Naive thymus-derived CD4-positive, alpha-beta T cell (primary cell): Measurements from ENCODE around the gene DEPDC5. TPM values are rescaled to one million over a fixed set of nuclear protein-coding genes. Genes with fewer than 3 reads are reported as not detected.
A peak's percentile ranks its signal among the peaks of the same experiment; 100 is the strongest.

Experiments
- ATAC-seq: fragments of 150-1000 bp; cut with Tn5 transposase; 2 replicates; pipeline ENCODE4 v1.10.0; 2021; ENCODE audit warnings: mild to moderate bottlenecking, moderate library complexity
- CTCF ChIA-PET: fragments of 350-600 bp; sonication (Branson Sonifier 250); formaldehyde crosslinking; loops from one replicate; lab custom pipeline; 2021; ENCODE audit warnings: antibody characterized with exemption; lab: Charles Lee
- POLR2A ChIA-PET: fragments of 350-600 bp; sonication (Branson Sonifier 250); formaldehyde crosslinking; loops from one replicate; lab custom pipeline; 2021; ENCODE audit warnings: antibody characterized with exemption, inconsistent platforms; lab: Charles Lee
- DNase-seq, 9 donors: peaks; one replicate each; pipeline versions ENCODE4 v3.0.0 to v3.0.0-alpha.2; 2020 to 2022; ENCODE audit warnings: mixed read lengths in 1 of 9
- H3K27ac ChIP-seq: one replicate; pipeline ENCODE4 v1.7.0; 2013; ENCODE audit warnings: mild to moderate bottlenecking, low read depth, low read length, moderate library complexity
- H3K27me3 ChIP-seq, 2 donors: one replicate each; pipeline ENCODE4 v1.7.0; 2013; ENCODE audit warnings: low read length in 2 of 2, mild to moderate bottlenecking in 2 of 2, moderate library complexity in 2 of 2; ENCODE audit not compliant: control insufficient read depth in 2 of 2, insufficient read depth in 2 of 2
- H3K36me3 ChIP-seq, 3 experiments: 1 replicate in 2 of 3; 2 replicates in 1 of 3; pipeline ENCODE4 v1.7.0; 2013; ENCODE audit warnings: low read length in 3 of 3, mild to moderate bottlenecking in 3 of 3, moderate library complexity in 1 of 3; ENCODE audit not compliant: insufficient read depth in 3 of 3, control insufficient read depth in 2 of 3
- H3K4me1 ChIP-seq, 2 donors: one replicate each; pipeline ENCODE4 v1.7.0; 2013; ENCODE audit warnings: low read length in 2 of 2, mild to moderate bottlenecking in 2 of 2, moderate library complexity in 1 of 2; ENCODE audit not compliant: control insufficient read depth in 2 of 2, insufficient read depth in 2 of 2
- H3K4me3 ChIP-seq: 2 replicates; pipeline ENCODE4 v1.7.0; 2013; ENCODE audit warnings: mild to moderate bottlenecking, low read length
- H3K9me3 ChIP-seq, 3 experiments: 1 replicate in 2 of 3; 2 replicates in 1 of 3; pipeline ENCODE4 v1.7.0; 2013; ENCODE audit warnings: low read length in 3 of 3; ENCODE audit not compliant: control insufficient read depth in 2 of 3
- H3K27ac Mint-ChIP-seq, 9 donors: one replicate each; pipeline ENCODE4 v1.8.0; 2020 to 2022; ENCODE audit warnings: mixed read lengths in 9 of 9, mild to moderate bottlenecking in 8 of 9, moderate library complexity in 5 of 9, inconsistent platforms in 2 of 9
- H3K27me3 Mint-ChIP-seq, 5 donors: one replicate each; pipeline ENCODE4 v1.8.0; 2021 to 2022; ENCODE audit warnings: mixed read lengths in 5 of 5, mild to moderate bottlenecking in 1 of 5
- H3K36me3 Mint-ChIP-seq, 5 donors: one replicate each; pipeline ENCODE4 v1.8.0; 2020 to 2022; ENCODE audit warnings: mixed read lengths in 5 of 5, mild to moderate bottlenecking in 3 of 5, inconsistent platforms in 1 of 5
- H3K4me1 Mint-ChIP-seq, 7 donors: one replicate each; pipeline ENCODE4 v1.8.0; 2020 to 2022; ENCODE audit warnings: mixed read lengths in 7 of 7, mild to moderate bottlenecking in 3 of 7, inconsistent platforms in 1 of 7
- H3K4me3 Mint-ChIP-seq, 10 donors: one replicate each; pipeline ENCODE4 v1.8.0; 2020 to 2022; ENCODE audit warnings: mild to moderate bottlenecking in 10 of 10, mixed read lengths in 10 of 10, moderate library complexity in 6 of 10, inconsistent platforms in 2 of 10
- H3K9me3 Mint-ChIP-seq, 11 donors: one replicate each; pipeline ENCODE4 v1.8.0; 2020 to 2022; ENCODE audit warnings: mixed read lengths in 11 of 11, mild to moderate bottlenecking in 4 of 11, inconsistent platforms in 1 of 11, moderate library complexity in 1 of 11
- intact Hi-C, 2 donors: fragments of 100-400 bp; cut with micrococcal nuclease; formaldehyde crosslinking; loops; one replicate each; pipeline ENCODE4 v1.15.1; 2023
- polyA plus RNA-seq, 2 donors: library from polyadenylated mRNA; unstranded; fragments of 300-500 nt; fragmentation: Illumina TruSeq; gene quantifications; one replicate each; pipeline ENCODE4 v1.2.3, GENCODE V29; 2021
- total RNA-seq, 6 experiments: library from RNA in 5 of 6; stranded (reverse) in 5 of 6; gene quantifications; 1 replicate in 5 of 6; 2 replicates in 1 of 6; pipeline ENCODE4 v1.2.3 and lab custom pipeline; 2021 to 2026

Gene DEPDC5
- total and polyA plus RNA-seq, 7 experiments from 2014 or later = 5.7 to 54.1 (median 43.8) TPM

DNA sequence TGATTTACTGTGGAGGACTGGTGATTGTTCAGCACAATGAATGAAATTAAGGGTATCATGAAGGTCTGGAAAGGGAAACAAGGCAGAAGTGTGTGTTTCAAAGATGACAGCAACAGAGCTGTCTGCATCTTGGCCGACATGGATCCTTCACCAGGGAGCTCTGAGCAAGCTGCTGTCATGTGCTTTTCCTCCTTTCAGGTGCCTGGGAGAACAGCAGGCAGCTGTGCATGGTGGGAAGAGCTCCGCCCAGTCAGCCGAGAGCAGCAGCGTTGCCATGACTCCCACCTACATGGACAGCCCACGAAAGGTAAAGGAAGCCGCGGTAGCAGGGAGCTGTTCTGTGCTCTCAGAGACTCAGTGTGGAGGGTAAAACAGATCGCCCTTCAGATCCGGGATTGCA is 103.4 kb downstream of the DEPDC5 start:
- ChIA-PET CTCF (no interaction called here), POLR2A (no interaction called here)
- no peak for ATAC-seq
- H3K36me3 ChIP-seq = peaks cover 0 to 57% (median 0%) of the 10 kb centered on the region in 3 experiments
- Mint-ChIP-seq H3K9me3 (no peaks in the 10 kb centered on the region), H3K4me1 (peaks cover 0 to 2% (median 0%) of the 10 kb centered on the region in 7 donors), H3K27ac (no peak overlapping the region), H3K4me3 (no peak overlapping the region), H3K27me3 (no peaks in the 10 kb centered on the region), H3K36me3 (peaks cover 2 to 32% (median 8%) of the 10 kb centered on the region in 5 donors)
- no peaks in the 10 kb centered on the region for H3K9me3 ChIP-seq
- H3K27ac ChIP-seq = no peak overlapping the region
- no peaks in the 10 kb centered on the region for H3K27me3 ChIP-seq
- intact Hi-C loops = no loop called here
- H3K4me3 ChIP-seq = no peak overlapping the region
- no peaks in the 10 kb centered on the region for H3K4me1 ChIP-seq
- DNase-seq = no peak

DNA sequence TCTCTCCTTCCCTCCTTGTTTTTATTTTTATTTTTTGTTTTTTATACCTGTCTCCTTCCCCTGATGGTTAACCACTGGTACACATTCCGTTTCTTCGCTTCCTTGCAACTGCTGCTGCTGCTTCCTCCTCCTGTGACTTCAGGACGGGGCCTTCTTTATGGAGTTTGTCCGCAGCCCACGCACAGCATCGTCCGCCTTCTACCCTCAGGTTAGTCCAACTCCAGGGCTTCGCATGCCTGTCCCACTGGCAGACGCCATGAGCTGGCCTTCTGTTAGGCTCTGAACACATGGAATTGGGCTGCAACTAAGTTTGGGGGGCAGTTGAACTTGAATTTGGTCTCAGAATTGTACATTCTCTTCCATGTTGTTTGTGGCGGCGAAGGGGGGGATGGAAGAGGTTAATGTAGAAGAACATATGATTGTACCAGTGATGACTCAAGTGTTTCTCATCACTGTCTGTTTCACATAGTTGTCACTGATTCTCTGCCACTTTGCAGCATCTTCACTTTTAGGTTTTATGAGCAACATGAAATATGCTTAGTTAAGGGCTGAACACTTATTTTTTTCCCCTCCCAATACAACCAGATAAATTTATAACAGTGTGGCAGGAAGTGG is 107.5 kb downstream of the DEPDC5 start:
- Mint-ChIP-seq H3K4me3 (no peak overlapping the region), H3K9me3 (no peaks in the 10 kb centered on the region), H3K27ac (peak overlapping the region in 2 of 9 donors; percentile 26 to 33), H3K27me3 (no peaks in the 10 kb centered on the region), H3K36me3 (peaks cover 0 to 33% (median 4%) of the 10 kb centered on the region in 5 donors), H3K4me1 (peaks cover 0 to 2% (median 0%) of the 10 kb centered on the region in 7 donors)
- Histone ChIP-seq H3K9me3 (no peaks in the 10 kb centered on the region), H3K4me1 (no peaks in the 10 kb centered on the region), H3K36me3 (peaks cover 0 to 49% (median 0%) of the 10 kb centered on the region in 3 experiments), H3K27ac (no peak overlapping the region), H3K4me3 (no peak overlapping the region), H3K27me3 (no peaks in the 10 kb centered on the region)
- ATAC-seq = no peak
- intact Hi-C loops = no loop called here
- no peak for DNase-seq
- ChIA-PET POLR2A (interaction anchor here (0.6 kb wide), 1 partner anchor 15 kb away, joined by 3 read pairs; no protein-coding TSS in a partner anchor), CTCF (no interaction called here)

DNA sequence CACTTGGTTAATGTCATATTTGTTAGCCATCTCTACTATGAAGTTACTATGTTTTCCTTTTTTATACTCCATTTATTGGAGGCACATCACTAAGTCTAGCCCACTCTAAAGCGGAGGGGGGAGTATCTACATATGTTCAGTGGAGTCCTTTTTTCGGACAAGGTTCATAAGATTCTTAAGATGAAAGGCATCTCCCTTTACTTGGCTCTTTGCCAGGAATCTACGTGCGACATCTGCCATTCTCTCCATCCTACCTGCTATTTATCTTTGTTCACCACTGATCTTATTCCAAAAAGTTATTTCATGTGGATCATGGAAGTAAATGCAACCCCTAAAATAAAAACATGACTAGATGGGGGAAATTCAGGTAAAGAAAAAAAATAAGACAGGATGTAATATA is 113.1 kb downstream of the DEPDC5 start:
- Histone ChIP-seq H3K4me1 (no peaks in the 10 kb centered on the region), H3K36me3 (peaks cover 0 to 44% (median 0%) of the 10 kb centered on the region in 3 experiments), H3K27ac (no peak overlapping the region), H3K27me3 (no peaks in the 10 kb centered on the region), H3K4me3 (no peak overlapping the region), H3K9me3 (no peaks in the 10 kb centered on the region)
- Mint-ChIP-seq H3K4me1 (peaks cover 0 to 10% (median 0%) of the 10 kb centered on the region in 7 donors), H3K27ac (no peak overlapping the region), H3K36me3 (peaks cover 0 to 46% (median 9%) of the 10 kb centered on the region in 5 donors), H3K27me3 (no peaks in the 10 kb centered on the region), H3K4me3 (no peak overlapping the region), H3K9me3 (no peaks in the 10 kb centered on the region)
- no peak for ATAC-seq
- DNase-seq = no peak
- CTCF ChIA-PET = no interaction called here
- intact Hi-C loops = no loop called here
- POLR2A ChIA-PET = no interaction called here

DNA sequence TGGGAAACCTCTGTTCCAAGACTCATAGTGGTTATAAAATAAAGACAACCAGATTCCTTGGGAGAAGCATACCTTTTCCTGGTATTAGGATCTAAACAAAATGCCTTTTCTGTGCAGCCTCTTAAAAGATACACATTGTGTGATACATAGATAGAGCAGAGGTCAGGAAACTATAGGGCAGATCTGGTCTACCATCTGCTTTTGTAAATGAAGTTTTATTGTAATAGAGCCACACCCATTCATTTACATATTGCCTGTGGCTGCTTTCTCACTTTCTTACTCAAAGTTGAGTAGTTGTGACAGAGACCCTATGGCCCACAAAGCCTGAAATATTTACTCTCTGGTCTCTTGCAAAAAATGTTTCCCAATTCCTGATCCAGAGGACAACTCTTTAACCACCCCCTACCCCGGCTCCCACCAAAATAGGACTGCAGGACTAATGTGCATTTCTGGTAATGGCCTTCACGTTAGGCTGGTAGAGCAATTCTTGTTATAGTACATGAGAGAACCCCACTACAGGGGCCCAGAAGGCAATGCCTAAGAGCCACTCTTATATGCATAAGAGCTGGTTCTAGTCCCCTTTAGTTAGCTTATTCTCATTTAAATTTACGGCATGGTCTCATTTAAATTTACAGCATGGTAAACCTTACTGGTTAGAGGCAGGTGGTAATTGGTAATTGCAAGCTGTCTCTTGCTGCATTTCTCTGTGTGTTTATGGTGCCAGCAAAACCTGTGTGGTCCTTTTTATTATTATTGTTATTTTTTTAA is 113.8 kb downstream of the DEPDC5 start:
- intact Hi-C loops = loop anchor here in 1 of 2 donors (2.0 kb wide), 1 partner anchor 79 kb away; no protein-coding TSS in a partner anchor
- Mint-ChIP-seq H3K36me3 (peaks cover 0 to 48% (median 9%) of the 10 kb centered on the region in 5 donors), H3K4me3 (no peak overlapping the region), H3K9me3 (no peaks in the 10 kb centered on the region), H3K27me3 (no peaks in the 10 kb centered on the region), H3K27ac (no peak overlapping the region), H3K4me1 (peaks cover 0 to 10% (median 0%) of the 10 kb centered on the region in 7 donors)
- Histone ChIP-seq H3K4me1 (no peaks in the 10 kb centered on the region), H3K4me3 (no peak overlapping the region), H3K9me3 (no peaks in the 10 kb centered on the region), H3K36me3 (peaks cover 0 to 50% (median 0%) of the 10 kb centered on the region in 3 experiments), H3K27me3 (no peaks in the 10 kb centered on the region), H3K27ac (no peak overlapping the region)
- ATAC-seq (no peak), DNase-seq (no peak)
- ChIA-PET POLR2A (no interaction called here), CTCF (no interaction called here)

DNA sequence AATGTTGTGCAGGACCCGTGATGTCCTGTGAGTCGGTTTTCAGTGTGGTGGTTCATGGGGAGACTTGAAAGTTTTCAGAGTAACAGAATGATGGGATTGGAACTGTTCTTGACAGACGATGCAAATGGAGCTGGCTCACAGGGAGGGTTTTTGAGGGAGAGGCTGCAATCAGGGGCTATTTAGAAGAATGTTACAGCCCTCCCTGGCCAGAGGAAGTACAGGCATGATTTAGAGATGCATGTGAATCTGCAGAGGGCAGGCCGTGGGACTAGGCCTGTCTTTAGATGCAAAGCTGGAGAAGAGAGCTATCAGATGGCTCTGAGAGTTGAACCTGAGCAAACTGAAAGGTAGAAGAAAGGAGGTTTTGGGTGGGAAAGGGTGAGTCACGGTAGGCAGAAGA is 115.9 kb downstream of the DEPDC5 start:
- Mint-ChIP-seq H3K9me3 (no peaks in the 10 kb centered on the region), H3K4me1 (peaks cover 0 to 10% (median 0%) of the 10 kb centered on the region in 7 donors), H3K27ac (peak overlapping the region in 1 of 9 donors; percentile 70), H3K36me3 (peaks cover 6 to 64% (median 12%) of the 10 kb centered on the region in 5 donors), H3K27me3 (no peaks in the 10 kb centered on the region), H3K4me3 (no peak overlapping the region)
- Histone ChIP-seq H3K36me3 (peaks cover 0 to 69% (median 8%) of the 10 kb centered on the region in 3 experiments), H3K27me3 (no peaks in the 10 kb centered on the region), H3K4me3 (no peak overlapping the region), H3K4me1 (no peaks in the 10 kb centered on the region), H3K27ac (no peak overlapping the region), H3K9me3 (no peaks in the 10 kb centered on the region)
- intact Hi-C loops = loop anchor here in 1 of 2 donors (2.0 kb wide), 1 partner anchor 77 kb away; no protein-coding TSS in a partner anchor
- ChIA-PET CTCF (no interaction called here), POLR2A (no interaction called here)
- DNase-seq (no peak), ATAC-seq (no peak)

DNA sequence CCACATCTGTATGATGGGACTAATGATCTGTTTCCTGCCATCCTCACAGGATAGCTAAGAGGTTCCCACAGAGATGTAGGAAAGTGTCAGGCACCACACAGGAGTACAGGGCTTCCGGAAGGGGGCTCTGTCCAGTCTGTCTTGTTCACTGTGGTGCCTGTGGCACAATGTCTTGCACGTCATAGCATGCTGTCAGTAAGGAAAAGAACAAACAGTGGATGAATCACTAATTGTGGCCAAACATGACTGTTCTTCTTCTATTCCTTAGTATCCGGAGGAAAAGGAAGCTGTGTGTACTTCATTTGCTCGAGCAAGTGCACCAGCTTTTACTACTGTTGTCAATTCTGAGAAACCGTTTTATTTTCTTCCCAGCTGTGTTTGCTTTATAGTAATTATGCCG is 117.1 kb downstream of the DEPDC5 start:
- Histone ChIP-seq H3K4me1 (no peaks in the 10 kb centered on the region), H3K4me3 (no peak overlapping the region), H3K27me3 (no peaks in the 10 kb centered on the region), H3K36me3 (peaks cover 0 to 66% (median 13%) of the 10 kb centered on the region in 3 experiments), H3K9me3 (no peaks in the 10 kb centered on the region), H3K27ac (no peak overlapping the region)
- ATAC-seq = no peak
- intact Hi-C loops = no loop called here
- H3K27me3 Mint-ChIP-seq = no peaks in the 10 kb centered on the region
- CTCF ChIA-PET = no interaction called here
- H3K4me1 Mint-ChIP-seq = peaks cover 0 to 10% (median 0%) of the 10 kb centered on the region in 7 donors
- DNase-seq = no peak
- H3K36me3 Mint-ChIP-seq = peaks cover 6 to 62% (median 14%) of the 10 kb centered on the region in 5 donors
- peak overlapping the region in 1 of 9 donors; percentile 59 for H3K27ac Mint-ChIP-seq
- no peaks in the 10 kb centered on the region for H3K9me3 Mint-ChIP-seq
- H3K4me3 Mint-ChIP-seq = no peak overlapping the region
- POLR2A ChIA-PET = no interaction called here
